Fibroblast of lung (primary cell): Measurements from ENCODE around the gene TNIK.

Experiments
- CTCF ChIP-seq, 2 donors: IDR thresholded peaks in 1 of 2; conservative IDR thresholded peaks in 1 of 2; 1 replicate in 1 of 2; 2 replicates in 1 of 2; pipeline ENCODE4 v1.5.1; 2011 to 2012; ENCODE audit warnings: low read length in 2 of 2, control low read depth in 1 of 2, inconsistent platforms in 1 of 2, low read depth in 1 of 2, mild to moderate bottlenecking in 1 of 2
- EZH2 ChIP-seq: IDR thresholded peaks from 2 replicates; pipeline ENCODE4 v1.5.1; 2012; ENCODE audit warnings: low read length, control low read depth, mild to moderate bottlenecking; ENCODE audit errors: missing control alignments

- no peak for TF ChIP-seq CTCF (conservative IDR thresholded peaks at IDR 0.05 in 1 of 2, IDR thresholded peaks at IDR 0.05 in 1 of 2; ENCODE audit: low read depth in 1 of 2, low read length in 2 of 2)
- no peak for TF ChIP-seq EZH2
These were observed 70.7 kb downstream of the TNIK start for GRCh38 chr3:171389491-171389890.
